ENCODE measurements around the gene PHKA1.

Gene PHKA1

DNA sequence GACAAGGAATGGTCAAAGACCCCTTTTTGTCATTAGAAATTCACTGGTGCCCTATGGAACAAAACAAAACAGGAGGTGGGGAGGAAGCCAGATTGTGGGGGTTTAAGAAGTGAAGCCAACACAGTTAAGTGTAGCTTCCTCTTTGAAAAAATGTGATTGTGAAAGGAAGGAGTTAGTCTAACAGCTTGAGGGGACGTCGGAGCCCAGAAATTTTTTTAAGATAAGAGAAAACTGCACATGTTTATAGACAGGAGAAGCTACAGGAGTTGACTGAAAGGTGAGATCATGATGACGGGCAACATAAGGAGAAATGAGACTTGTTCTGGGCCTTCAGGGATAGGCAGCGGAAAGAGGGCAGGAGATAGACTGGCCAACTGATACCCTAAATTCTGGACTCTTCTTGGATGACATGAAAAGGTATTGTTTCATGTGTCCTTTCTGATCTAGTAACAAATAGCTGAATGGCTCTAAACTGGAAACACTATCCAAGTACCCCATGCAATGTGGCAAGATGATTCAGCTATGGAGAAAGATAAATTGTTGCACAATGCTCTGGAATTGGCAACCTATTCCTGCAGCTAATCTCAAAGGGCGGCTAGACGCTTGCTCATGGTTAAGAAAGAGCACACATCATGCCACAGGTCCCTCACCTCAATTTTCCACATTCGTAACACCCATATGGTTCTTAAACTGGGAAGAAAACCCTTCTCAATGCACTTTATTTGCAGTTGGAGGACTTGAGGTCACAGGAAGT lies 137.8 kb downstream of the PHKA1 start:
- no peak for TF ChIP-seq CTCF (IDR thresholded peaks at IDR 0.05; ENCODE audit: insufficient read depth, low read length, missing control alignments)
- CTCF ChIA-PET = no interaction called here
- DNase-seq (ENCODE audit: low read depth, low spot score) = no peak
- POLR2A ChIA-PET = no interaction called here
- no peak overlapping the region for H3K4me3 ChIP-seq (ENCODE audit: low read depth, low read length)

DNA sequence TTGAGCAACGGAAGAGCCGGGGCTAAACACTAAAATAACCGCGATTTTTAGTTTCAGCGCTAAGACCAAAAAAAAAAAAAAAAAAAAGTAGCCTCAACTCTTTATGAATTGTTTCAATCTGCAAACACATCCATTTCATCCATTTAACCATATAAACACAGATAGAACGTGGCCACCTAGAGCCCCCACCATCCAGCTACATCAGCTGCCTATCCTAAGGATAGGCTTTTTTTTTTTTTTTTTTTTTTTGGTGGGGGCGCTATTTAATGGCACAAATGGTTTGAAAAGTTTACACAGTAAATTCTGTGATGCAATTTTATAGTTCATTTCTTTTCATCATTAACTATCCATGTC lies 141.0 kb downstream of the PHKA1 start:
- no peak for DNase-seq (ENCODE audit: low read depth, low spot score)
- TF ChIP-seq CTCF (IDR thresholded peaks at IDR 0.05; ENCODE audit: insufficient read depth, low read length, missing control alignments) = no peak
- CTCF ChIA-PET = no interaction called here
- peak overlapping the region; percentile 47 for H3K4me3 ChIP-seq (ENCODE audit: low read depth, low read length)
- POLR2A ChIA-PET = interaction anchor here (0.7 kb wide), 1 partner anchor 296 kb away, joined by 6 read pairs; the partner anchor contains the start of gene RPS4X

GRCh38 chrX:72572248-72573157 lies 141.6 kb downstream of the PHKA1 start, which contains the start of gene HDAC8:
TSS of gene HDAC8 (minus strand) at chrX:72572843. CDS start at chrX:72572761, 82 bp downstream.
- no peak for DNase-seq (ENCODE audit: low read depth, low spot score)
- peak within 1 kb of the TSS; percentile 74 for H3K4me3 ChIP-seq (ENCODE audit: low read depth, low read length)
- TF ChIP-seq CTCF (IDR thresholded peaks at IDR 0.05; ENCODE audit: insufficient read depth, low read length, missing control alignments) = no peak
- ChIA-PET CTCF (no interaction called here), POLR2A (interaction anchor here (0.7 kb wide), 1 partner anchor 295 kb away, joined by 6 read pairs; the partner anchor contains the start of gene RPS4X)

DNA sequence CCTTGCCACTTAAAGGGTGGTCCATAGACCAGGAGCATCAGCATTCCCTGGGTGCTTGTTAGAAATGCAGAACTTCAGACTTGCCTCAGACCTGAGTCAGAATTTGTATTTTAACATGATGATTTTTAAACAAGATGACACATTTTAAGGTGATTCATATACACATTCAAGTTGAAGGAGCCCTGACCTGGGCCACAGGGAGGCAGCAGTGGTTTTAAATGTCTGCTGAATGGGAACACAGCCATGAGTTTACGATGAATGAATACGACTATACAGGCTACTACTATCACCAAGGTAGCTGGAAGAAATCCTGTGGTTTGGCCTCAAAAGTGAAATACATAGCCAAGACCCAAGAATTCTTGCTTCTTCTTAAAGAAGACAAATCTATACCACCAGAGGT lies 144.3 kb downstream of the PHKA1 start:
- ChIA-PET POLR2A (no interaction called here), CTCF (no interaction called here)
- no peak for TF ChIP-seq CTCF (IDR thresholded peaks at IDR 0.05; ENCODE audit: insufficient read depth, low read length, missing control alignments)

DNA sequence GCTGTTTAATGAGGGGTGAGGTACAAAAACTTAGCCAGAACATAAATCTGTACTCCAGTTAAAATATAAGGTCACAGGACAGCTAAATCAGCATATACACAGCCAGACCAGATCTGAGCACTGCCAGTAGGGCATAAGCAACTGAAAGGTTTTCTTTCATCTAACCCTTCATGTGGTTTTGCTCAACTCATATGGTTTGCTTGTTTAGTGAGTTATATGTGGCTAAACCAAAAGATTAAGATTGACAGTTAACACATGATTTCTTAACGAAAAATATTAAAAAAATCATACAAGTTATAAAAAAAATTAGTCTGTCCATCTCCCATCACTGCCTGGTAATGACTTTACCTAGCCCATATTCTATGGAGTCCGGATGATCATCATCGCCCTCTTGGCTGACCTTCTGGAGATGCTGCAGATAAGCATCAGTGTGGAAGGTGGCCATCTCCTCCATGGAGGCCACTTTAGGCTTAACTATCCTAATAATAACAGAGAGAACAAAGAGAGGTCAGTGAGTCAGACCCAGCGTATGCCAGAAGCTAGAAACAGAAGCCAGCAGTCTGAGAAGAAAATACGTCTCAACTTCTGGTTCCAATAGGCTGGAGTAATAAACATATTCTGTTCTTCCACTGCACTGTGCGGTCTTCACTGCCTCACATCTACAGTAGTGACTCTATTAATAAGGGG lies 145.6 kb downstream of the PHKA1 start:
- TF ChIP-seq CTCF (IDR thresholded peaks at IDR 0.05; ENCODE audit: insufficient read depth, low read length, missing control alignments) = no peak
- ChIA-PET POLR2A (no interaction called here), CTCF (interaction anchor here (1.5 kb wide), 1 partner anchor 29 kb away, joined by 3 read pairs; no protein-coding TSS in a partner anchor)
- DNase-seq (ENCODE audit: low read depth, low spot score) = no peak
- no peak overlapping the region for H3K4me3 ChIP-seq (ENCODE audit: low read depth, low read length)

More for the DNA sequence above, 144.3 kb downstream of the PHKA1 start:
- no peak overlapping the region for H3K4me3 ChIP-seq (ENCODE audit: low read depth, low read length)
- DNase-seq (ENCODE audit: low read depth, low spot score) = no peak

Data from AG04449 (cell line).